PFSK-1 (cell line): ENCODE results near the gene RBMS3.

Source experiments
- FOXP2 ChIP-seq: optimal IDR thresholded peaks from 2 replicates; pipeline ENCODE3; 2011; ENCODE audit warnings: borderline replicate concordance, control low read depth, inconsistent platforms; ENCODE audit not compliant: insufficient read depth; ENCODE audit errors: extremely low read length, extremely low read depth
- POLR2AphosphoS5 ChIP-seq: IDR thresholded peaks from 2 replicates; pipeline ENCODE4 v1.6.1; 2012; ENCODE audit warnings: low read depth, mild to moderate bottlenecking, control low read depth, low read length, moderate library complexity
- REST ChIP-seq, 2 experiments: IDR thresholded peaks; 2 replicates each; pipeline versions ENCODE4 v1.6.1 to v1.8.0; 2011 to 2012; ENCODE audit warnings: low read depth in 2 of 2, low read length in 2 of 2, control low read depth in 1 of 2, inconsistent platforms in 1 of 2, mild to moderate bottlenecking in 1 of 2, moderate library complexity in 1 of 2; ENCODE audit not compliant: insufficient read depth in 1 of 2
- SIN3A ChIP-seq: IDR thresholded peaks from 2 replicates; pipeline ENCODE4 v1.6.1; 2012; ENCODE audit warnings: mild to moderate bottlenecking, low read length, moderate library complexity, borderline replicate concordance; ENCODE audit not compliant: insufficient read depth
- TAF1 ChIP-seq: IDR thresholded peaks from 2 replicates; pipeline ENCODE4 v1.6.1; 2012; ENCODE audit warnings: low read length, control low read depth, borderline replicate concordance; ENCODE audit not compliant: insufficient read depth

Gene RBMS3

GRCh38 chr3:29310865-29311264, 30.0 kb downstream of the RBMS3 start:
- no peak for TF ChIP-seq REST (IDR thresholded peaks at IDR 0.05; ENCODE audit: insufficient read depth in 1 of 2, low read depth in 2 of 2, low read length in 2 of 2)
- TF ChIP-seq POLR2AphosphoS5: no peak
- no peak for TF ChIP-seq FOXP2
- no peak for TF ChIP-seq TAF1
- TF ChIP-seq SIN3A: no peak

GRCh38 chr3:29311795-29312194, 30.9 kb downstream of the RBMS3 start:
- no peak for TF ChIP-seq TAF1
- no peak for TF ChIP-seq REST (IDR thresholded peaks at IDR 0.05; ENCODE audit: insufficient read depth in 1 of 2, low read depth in 2 of 2, low read length in 2 of 2)
- no peak for TF ChIP-seq POLR2AphosphoS5
- no peak for TF ChIP-seq SIN3A
- TF ChIP-seq FOXP2: no peak

- TF ChIP-seq POLR2AphosphoS5: no peak
Observed at GRCh38 chr3:29312395-29312794, 31.5 kb downstream of the RBMS3 start.

GRCh38 chr3:29312960-29313452, 32.1 kb downstream of the RBMS3 start:
- no peak for TF ChIP-seq POLR2AphosphoS5
- TF ChIP-seq SIN3A: no peak

DNA sequence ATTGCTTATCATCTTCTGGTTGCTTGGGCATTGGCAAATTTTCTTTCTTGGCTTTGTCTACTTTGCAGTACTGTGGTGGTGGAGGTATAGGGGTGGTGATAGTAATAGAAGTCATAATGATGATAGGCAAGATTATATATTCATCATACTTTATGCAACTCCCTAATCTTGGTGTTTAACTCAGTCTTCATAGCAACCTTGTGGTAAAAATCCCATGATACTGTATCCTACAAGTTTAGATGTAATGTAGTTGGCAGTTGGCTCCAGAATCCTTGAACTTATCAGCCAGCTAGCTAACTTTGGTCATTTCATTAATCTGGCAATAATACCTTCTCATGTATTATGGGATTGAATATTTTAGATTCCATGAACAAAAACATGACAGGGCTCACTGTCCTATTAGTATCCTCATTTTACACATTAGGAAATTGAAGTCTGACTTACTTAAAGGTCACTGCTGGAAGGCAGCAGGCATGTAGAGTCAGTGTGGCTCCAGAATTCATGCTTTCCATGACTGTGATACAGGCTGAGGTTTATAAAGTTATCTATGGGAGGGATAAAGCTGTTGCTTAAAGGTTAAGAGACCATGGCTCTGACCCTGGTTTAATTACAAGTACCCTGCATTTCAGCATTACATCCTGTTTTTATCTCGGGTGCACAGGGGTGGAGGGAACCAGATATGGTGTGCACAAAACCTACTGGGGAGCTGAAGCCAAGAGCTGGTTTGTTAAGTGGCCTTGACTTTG, 33.3 kb downstream of the RBMS3 start:
- TF ChIP-seq FOXP2 (no peak), REST (IDR thresholded peaks at IDR 0.05; ENCODE audit: insufficient read depth in 1 of 2, low read depth in 2 of 2, low read length in 2 of 2) (no peak), SIN3A (no peak), POLR2AphosphoS5 (no peak), TAF1 (no peak)

DNA sequence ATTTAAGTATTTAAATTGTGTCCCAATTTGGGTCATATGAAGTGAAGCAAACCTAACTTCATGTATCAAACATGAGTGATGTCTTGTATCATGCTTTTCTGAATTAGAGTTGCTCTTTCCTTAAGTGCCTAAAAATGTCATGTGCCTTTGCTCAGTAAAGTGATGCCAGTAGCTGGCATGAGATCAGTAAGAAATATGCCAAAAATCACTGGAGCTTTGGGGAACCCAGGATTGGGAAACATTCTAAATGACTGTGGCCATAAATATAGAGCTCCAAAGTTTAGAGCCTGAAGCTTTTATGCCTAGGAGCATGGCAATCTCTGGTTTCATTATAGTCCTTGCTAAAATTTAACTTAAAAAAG, 33.8 kb downstream of the RBMS3 start:
- no peak for TF ChIP-seq POLR2AphosphoS5
- TF ChIP-seq SIN3A: no peak
- TF ChIP-seq FOXP2: no peak
- TF ChIP-seq REST (IDR thresholded peaks at IDR 0.05; ENCODE audit: insufficient read depth in 1 of 2, low read depth in 2 of 2, low read length in 2 of 2): no peak
- no peak for TF ChIP-seq TAF1
